ENCODE measurements around the gene LAT.
A peak's percentile ranks its signal among the peaks of the same experiment; 100 is the strongest.
"Not testable (repeated sequence)": the region's sequence is repeated elsewhere in the genome, so short reads cannot be mapped to it uniquely, and the experiment has no call there.

The LAT gene, protein sequence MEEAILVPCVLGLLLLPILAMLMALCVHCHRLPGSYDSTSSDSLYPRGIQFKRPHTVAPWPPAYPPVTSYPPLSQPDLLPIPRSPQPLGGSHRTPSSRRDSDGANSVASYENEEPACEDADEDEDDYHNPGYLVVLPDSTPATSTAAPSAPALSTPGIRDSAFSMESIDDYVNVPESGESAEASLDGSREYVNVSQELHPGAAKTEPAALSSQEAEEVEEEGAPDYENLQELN

DNA sequence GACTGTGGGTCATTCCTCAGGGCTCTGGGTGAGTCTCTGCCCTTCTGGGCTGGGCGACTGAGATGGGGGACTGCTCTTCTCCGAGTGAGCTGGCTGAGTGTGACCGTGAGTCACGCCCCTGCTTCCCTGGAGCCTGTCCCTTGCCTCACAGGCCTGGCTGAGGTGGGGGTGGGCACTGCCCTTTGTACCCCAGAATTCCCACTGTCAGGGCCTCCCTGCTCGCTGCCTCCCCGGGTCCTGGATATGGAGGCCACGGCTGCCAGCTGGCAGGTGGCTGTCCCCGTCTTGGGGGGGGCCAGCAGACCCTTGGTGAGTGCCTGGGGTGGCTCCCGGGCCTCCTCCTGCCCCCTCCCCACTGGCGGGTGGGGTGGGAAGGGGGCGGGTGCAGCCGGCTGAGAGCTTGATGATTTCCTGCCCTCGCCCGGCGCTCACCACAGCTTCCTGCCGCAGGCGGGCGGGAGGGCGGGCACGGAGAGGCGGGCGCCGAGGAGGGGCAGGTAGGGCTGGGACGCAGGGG is at the start of gene LAT:
Gene LAT, plus strand, starts transcription at position 434 of the 517 bp plus-strand sequence. CDS start 366 bp downstream, outside the sequence.
- no peak for DNase-seq

- no peak for DNase-seq
These were observed 49.5 kb upstream of the LAT start for GRCh38 chr16:28935346-28935745.

DNA sequence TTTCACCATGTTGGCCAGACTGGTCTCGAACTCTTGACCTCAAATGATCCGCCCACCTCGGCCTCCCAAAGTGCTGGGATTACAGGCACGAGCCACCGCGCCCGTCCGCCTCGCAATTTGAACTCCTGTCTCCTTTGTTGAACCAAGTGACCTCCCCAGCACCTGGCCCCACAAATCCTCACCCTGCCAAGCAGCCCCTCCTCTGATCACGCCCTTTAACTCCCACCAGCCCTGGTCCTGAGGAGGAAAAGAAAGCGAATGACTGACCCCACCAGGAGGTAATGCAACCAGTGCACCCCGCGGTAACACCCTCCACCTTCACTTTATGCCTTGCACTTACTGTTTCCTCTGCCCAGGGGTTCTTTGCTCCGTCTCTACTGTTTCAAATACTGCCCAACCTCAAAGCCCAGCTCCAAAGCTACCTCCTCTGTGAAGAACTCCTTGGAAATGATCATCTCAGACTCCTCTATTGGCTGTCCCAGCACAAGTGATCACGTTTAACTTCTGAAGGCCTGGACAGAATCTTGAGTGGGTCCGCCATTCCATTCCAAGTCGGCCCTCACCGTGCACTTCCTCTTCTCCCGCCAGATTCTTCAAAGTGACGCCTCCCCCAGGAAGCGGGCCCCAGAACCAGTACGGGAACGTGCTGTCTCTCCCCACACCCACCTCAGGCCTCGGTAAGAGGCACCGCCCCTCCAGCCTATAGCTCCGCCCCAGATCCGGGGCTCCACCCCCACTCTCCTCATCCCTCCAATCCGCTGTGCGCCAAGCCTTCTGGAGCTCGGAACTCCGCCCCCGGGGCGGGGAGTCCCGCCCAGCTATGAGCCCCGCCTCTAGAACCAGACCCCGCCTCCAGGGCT is 48.7 kb upstream of the LAT start:
- DNase-seq: no peak

GRCh38 chr16:28936784-28937155 is 48.1 kb upstream of the LAT start:
- no peak for DNase-seq

GRCh38 chr16:28937222-28937876 is 47.5 kb upstream of the LAT start:
- no peak for DNase-seq

DNA sequence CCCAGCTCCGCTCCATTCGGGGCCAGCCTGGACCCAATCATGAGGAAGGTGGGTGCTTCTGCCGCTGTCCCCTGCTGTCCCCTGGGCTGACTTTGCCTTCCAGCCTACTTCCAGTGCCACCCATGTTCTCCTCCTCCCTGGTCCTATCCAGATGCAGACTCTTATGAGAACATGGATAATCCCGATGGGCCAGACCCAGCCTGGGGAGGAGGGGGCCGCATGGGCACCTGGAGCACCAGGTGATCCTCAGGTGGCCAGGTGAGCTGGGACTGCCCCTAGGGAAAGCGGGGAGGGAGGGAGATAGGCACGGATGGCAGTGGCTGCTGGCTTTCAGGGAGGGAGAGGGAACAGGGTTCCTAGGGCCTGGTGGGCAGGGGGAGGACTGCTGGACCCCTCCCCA is 46.1 kb upstream of the LAT start:
- no peak for DNase-seq

- DNase-seq: not testable (repeated sequence)
These were observed 45.0 kb upstream of the LAT start for GRCh38 chr16:28939825-28940224.

DNA sequence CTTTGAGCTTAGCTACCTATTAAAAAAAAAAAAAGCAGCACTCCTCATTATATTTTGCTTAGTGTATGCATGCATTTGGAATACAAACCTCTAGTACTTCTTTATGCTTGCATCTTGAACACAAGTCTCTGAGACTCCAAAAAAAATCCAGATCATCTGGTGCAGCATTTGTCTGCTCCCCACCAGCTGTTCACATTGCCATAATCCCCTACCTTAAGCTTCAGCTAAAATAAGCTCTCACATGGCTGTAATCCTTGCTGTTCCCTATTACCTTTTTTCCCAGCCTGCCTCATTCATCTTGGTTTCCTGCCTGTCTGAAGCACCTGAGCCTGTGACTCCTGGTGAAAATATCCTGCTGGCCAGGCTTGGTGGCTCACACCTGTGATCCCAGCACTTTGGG is 41.6 kb upstream of the LAT start:
- no peak for DNase-seq

DNA sequence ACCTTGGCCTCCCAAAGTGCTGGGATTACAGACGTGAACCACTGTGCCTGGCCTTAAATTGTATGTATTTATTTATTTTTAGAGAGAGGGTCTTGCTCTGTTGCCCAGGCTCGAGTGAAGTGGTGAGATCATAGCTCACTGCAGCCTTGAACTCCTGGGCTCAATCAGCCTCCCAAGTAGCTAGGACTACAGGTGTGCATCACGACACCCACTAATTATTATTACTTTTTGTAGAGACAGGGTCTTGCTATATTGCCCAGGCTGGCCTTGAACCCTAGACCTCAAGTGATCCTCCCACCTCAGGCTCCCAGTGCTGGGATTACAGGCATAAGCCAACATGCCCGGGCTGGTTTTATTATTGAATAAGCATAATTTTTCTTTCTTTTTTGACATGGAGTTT is 38.2 kb upstream of the LAT start:
- DNase-seq: no peak

DNA sequence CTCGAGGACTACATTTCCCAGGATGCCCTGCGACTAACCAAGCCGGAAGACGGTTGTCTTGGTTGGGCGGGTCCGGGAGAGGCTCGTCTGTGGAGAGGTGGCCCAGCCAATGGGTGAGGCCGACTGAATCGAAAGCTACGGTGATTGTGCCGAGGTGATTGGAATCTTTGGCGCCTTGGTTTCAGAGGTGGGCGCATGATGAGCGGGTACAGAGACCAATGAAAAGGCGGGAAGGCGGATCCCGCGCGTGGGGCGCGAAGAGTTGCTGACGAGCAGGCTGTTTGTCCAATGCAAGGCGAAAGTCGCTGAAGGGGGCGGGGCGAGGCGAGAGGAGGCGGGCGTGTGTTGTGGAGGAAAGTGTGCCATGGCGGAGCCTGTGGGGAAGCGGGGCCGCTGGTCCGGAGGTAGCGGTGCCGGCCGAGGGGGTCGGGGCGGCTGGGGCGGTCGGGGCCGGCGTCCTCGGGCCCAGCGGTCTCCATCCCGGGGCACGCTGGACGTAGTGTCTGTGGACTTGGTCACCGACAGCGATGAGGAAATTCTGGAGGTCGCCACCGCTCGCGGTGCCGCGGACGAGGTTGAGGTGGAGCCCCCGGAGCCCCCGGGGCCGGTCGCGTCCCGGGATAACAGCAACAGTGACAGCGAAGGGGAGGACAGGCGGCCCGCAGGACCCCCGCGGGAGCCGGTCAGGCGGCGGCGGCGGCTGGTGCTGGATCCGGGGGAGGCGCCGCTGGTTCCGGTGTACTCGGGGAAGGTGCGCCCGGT is 34.0 kb upstream of the LAT start, which contains the start of gene NFATC2IP:
Gene NFATC2IP, plus strand, starts transcription at position 290 of the 762 bp plus-strand sequence. Its CDS starts 75 bp downstream, at position 365.
- no peak for DNase-seq

DNA sequence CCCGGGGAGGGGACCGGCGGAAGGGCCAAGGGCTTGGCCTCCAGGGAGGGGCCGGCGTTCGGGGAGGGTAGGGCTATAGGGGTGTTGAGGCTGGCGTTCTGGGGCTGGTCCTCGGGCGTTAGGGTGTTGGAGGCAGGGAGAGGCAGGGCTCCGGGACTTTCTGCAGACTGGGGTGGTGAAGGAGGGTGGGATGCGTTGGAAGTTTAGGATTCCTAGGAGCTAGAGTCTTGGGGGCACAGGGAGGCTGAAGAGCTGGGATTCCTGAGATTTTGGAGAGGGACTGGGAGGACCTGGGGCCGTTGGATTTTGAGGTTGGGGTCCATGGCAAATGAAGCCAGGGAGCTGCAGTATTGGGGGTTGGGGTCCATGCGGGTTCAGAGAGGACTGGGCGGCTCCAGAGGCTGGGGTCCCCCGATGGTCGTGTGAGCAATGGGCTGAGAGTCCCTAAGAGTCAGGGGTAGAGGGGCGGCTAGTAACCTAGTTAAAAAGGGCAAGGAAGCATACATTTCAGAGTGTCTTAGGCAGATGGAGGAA is 33.4 kb upstream of the LAT start:
- DNase-seq: no peak

DNA sequence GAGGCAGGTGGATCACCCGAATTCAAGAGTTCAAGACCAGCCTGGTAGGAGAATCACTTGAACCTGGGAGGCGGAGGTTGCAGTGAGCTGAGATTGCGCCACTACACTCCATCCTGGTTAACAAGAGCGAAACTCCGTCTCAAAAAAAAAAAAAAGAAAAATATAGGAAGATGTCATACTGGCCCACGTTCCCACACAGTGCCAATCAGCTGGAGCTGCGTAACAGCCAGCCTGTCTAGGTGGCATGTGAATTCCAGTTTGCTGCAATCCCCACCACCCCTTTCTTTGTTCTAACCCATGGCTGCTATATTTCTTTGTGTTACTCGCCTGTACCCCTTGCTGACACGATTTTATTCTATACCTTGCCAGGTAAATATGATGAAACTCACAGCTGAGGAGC is 26.6 kb upstream of the LAT start:
- no peak for DNase-seq

DNA sequence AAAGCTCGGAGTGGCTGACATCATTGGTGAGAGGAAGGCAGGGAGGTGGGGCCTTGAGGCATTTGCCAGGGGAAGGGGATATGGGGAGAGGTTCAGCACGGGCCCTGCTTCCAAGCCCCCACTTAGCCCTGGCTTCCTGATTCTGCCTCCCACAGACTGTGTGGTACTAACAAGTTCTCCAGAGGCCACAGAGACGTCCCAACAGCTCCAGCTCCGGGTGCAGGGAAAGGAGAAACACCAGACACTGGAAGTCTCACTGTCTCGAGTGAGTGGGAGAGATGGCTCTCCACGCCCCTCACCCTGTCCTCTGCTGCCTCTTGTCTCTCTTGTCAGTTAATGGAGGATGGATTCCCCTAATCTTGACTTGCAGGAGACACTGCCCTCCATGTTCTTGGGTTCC is 26.0 kb upstream of the LAT start:
- no peak for DNase-seq

DNA sequence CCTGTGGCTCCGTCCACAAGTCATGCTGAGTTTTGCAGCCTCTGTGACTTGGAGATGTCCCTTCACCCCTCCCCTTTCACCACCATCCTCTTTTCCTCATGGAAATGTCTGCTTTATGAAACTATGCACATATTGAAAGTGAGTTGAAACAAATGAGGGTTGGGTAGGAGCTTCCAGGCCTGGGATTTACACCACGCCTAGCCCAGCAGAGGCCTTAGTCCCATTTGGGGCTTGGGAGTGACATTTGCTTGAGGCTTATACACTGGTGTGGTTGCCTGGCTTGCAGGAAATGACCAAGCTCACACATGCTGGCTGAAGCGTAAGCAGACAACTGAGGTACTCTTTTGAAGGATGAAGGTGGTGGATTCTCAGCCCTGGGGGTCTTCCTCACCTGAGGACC is 20.8 kb upstream of the LAT start:
- no peak for DNase-seq

DNA sequence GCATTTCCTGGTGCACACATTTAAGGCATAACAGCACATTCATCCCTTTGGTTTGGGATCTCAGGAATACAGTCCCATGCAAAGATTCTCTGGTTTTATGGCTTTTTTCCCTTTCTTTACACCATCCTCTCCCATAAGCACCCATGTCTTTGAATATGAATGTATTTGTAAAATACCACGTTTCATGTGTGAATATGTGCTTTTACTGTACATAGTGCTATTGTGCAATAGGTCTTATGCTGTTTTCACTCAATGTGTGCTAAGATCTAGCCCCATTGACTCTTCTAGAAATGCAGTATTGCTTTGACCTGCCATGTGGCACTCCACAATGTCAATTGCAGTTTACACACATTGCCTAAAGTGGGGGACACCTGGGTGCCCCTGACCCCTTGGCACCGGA is 20.4 kb upstream of the LAT start:
- DNase-seq: no peak

DNA sequence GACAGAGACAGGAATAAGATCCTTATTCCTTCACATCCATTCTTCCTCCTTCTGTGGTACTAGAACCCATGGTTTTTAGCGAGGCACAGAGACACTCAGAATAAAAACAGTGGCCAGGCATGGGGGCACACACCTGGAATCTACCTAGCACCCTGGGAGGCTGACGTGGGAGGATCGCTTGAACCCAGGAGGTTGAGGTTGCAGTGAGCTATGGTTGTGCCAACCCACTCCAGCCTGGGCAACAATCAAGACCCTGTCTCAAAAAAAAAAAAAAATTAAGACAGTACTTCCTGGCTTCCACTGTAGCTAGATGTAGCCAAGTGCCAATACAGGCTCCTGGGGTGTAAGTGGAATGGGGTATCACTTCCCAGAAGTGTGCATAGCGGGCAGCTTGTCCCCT is 17.7 kb upstream of the LAT start:
- no peak for DNase-seq

GRCh38 chr16:28969696-28970095 is 15.2 kb upstream of the LAT start:
- DNase-seq: not testable (repeated sequence)

- no peak for DNase-seq
These were observed 10.8 kb upstream of the LAT start for GRCh38 chr16:28974007-28974436.

GRCh38 chr16:28974437-28975157 is 10.3 kb upstream of the LAT start, which contains the start of gene SPNS1:
Gene SPNS1, plus strand, starts transcription at chr16:28974778. Its CDS starts 374 bp downstream, at chr16:28975152.
- DNase-seq: peak; percentile 38

GRCh38 chr16:28975158-28975599 is 9.7 kb upstream of the LAT start:
- no peak for DNase-seq
